HepG2 (cell line): ENCODE data around the gene CPB2.
A peak's percentile ranks its signal among the peaks of the same experiment; 100 is the strongest.

Experiments used
- CAMTA2 ChIP-seq: sonication (generic); formaldehyde crosslinking; IDR thresholded peaks from 2 replicates; pipeline ENCODE4 v1.4.0; 2020; ENCODE audit warnings: mild to moderate bottlenecking, missing genetic modification reagents, borderline replicate concordance
- EP300 ChIP-seq, 3 experiments: sonication (generic) in 1 of 3; formaldehyde crosslinking in 1 of 3; IDR thresholded peaks; 2 replicates each; pipeline versions ENCODE4 v1.5.1 to v1.6.1; 2011 to 2020; ENCODE audit warnings: low read depth in 2 of 3, low read length in 2 of 3, borderline replicate concordance in 1 of 3, improper control_type of control experiment in 1 of 3, mild to moderate bottlenecking in 1 of 3, missing genetic modification reagents in 1 of 3, moderate library complexity in 1 of 3
- GTF2F1 ChIP-seq: fragments of 150-350 bp; IDR thresholded peaks from 2 replicates; pipeline ENCODE4 v1.6.1; 2014; ENCODE audit warnings: low read length
- ISL2 ChIP-seq: sonication (generic); formaldehyde crosslinking; IDR thresholded peaks from 2 replicates; pipeline ENCODE4 v1.5.0; 2020; ENCODE audit warnings: missing genetic modification reagents
- YY1 ChIP-seq: IDR thresholded peaks from 2 replicates; pipeline ENCODE4 v1.6.1; 2011; ENCODE audit warnings: low read length, low read depth, moderate library complexity, mild to moderate bottlenecking; ENCODE audit not compliant: insufficient read depth, insufficient replicate concordance
- ZNF33B ChIP-seq: sonication (generic); formaldehyde crosslinking; IDR thresholded peaks from 2 replicates; pipeline ENCODE4 v1.5.1; 2020; ENCODE audit warnings: mild to moderate bottlenecking, missing genetic modification reagents
- TF ChIP-seq, protein P1 (sequence below): sonication (generic); formaldehyde crosslinking; IDR thresholded peaks from 2 replicates; pipeline ENCODE4 v1.5.0; 2020; ENCODE audit warnings: mild to moderate bottlenecking, missing genetic modification reagents, moderate library complexity

DNA sequence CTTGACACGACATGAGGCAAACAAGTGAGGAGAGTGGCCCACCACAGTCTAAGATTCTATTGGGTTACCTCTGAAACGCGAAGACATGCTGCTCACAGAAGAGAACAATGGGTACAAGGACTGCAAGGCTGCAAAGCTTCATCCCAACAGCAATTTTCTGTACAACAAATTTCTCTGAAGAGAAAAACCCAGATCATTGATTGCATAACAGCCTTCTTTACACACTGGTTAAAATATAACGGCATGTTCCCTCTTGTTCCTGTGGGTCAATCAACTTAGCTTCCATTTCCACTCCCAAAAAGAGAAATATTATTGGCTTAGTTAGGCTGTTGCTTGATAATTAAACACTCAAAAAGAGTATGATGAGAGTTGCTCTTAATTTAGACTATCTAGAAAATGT is at the start of gene CPB2:
- TF ChIP-seq YY1, result no peak
- TF ChIP-seq, protein P1, sequence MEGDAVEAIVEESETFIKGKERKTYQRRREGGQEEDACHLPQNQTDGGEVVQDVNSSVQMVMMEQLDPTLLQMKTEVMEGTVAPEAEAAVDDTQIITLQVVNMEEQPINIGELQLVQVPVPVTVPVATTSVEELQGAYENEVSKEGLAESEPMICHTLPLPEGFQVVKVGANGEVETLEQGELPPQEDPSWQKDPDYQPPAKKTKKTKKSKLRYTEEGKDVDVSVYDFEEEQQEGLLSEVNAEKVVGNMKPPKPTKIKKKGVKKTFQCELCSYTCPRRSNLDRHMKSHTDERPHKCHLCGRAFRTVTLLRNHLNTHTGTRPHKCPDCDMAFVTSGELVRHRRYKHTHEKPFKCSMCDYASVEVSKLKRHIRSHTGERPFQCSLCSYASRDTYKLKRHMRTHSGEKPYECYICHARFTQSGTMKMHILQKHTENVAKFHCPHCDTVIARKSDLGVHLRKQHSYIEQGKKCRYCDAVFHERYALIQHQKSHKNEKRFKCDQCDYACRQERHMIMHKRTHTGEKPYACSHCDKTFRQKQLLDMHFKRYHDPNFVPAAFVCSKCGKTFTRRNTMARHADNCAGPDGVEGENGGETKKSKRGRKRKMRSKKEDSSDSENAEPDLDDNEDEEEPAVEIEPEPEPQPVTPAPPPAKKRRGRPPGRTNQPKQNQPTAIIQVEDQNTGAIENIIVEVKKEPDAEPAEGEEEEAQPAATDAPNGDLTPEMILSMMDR (CRISPR knock-in tag), result no peak
- no peak for TF ChIP-seq ZNF33B (CRISPR knock-in tag)
- TF ChIP-seq CAMTA2, result no peak
- TF ChIP-seq GTF2F1, result no peak
- TF ChIP-seq EP300 (IDR thresholded peaks at IDR 0.05; ENCODE audit: low read depth in 2 of 2, low read length in 2 of 2), result peak in 1 of 2 experiments; percentile 86; a peak in 2 of 4 replicates
- TF ChIP-seq EP300 (CRISPR knock-in tag; IDR thresholded peaks at IDR 0.05; ENCODE audit: borderline replicate concordance), result no peak
- peak; percentile 81 for TF ChIP-seq ISL2 (CRISPR knock-in tag)
